Measurements from ENCODE around the gene MYO18B.

- no peak for TF ChIP-seq EZH2phosphoT487 (IDR thresholded peaks at IDR 0.05; ENCODE audit: low read depth)
- no peak for TF ChIP-seq CTCF (IDR thresholded peaks at IDR 0.05; ENCODE audit: low read depth, low read length)
Observed at GRCh38 chr22:25950111-25950510, 208.1 kb downstream of the MYO18B start.
